OCI-M2 (cell line): ENCODE results near the gene AREL1.

Experiments used
- DNase-seq: peaks from one replicate; lab custom pipeline; 2025; ENCODE audit not compliant: unreplicated experiment; lab: John Stamatoyannopoulos, UW

AREL1 gene

GRCh38 chr14:74660863-74661262, 52.0 kb downstream of the AREL1 start:
- no peak for DNase-seq

DNA sequence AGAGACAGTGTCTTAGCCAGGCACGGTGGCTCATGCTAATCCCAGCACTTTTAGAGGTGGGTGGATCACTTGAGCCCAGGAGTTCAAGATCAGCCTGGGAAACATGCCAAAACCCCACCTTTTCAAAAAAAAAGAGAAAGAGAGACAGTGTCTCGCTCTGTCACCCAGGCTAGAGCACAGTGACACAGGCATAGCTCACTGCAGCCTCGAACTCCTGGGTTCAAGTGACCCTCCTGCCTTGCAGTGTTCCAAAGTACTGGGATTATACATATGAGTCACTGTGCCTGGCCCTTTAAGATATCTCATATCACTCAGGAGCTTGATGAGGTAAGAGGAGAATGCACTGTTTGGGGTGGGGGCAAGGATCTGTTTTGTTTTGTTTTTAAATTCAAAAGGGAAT, 52.7 kb downstream of the AREL1 start:
- no peak for DNase-seq

DNA sequence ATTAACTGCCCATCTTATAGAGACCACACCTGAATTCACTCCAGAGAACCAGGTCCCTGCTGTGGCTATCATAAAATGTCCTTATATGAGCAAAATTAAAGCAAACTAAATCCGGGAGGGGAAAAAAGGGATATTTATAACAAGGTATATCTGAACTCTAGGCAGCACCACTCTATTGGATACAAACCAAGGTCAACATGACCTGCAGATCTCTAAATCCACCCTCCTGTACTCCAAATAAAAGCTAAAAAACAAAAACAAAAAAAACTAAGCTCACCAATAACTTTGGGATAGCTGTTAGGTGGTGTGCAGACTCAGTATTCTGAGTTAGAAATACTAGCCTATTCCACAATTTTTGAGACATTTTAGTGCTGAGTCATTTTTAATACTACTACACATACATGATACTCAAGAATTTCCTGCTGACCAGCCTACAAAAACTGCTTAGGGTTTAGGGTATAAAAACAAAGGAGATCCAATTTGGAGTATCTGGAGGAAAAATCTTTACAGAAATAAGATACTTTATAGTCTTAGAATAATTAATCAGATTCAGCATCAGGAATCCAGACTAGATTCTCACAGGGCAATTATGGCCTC, 54.2 kb downstream of the AREL1 start:
- DNase-seq, result no peak

DNA sequence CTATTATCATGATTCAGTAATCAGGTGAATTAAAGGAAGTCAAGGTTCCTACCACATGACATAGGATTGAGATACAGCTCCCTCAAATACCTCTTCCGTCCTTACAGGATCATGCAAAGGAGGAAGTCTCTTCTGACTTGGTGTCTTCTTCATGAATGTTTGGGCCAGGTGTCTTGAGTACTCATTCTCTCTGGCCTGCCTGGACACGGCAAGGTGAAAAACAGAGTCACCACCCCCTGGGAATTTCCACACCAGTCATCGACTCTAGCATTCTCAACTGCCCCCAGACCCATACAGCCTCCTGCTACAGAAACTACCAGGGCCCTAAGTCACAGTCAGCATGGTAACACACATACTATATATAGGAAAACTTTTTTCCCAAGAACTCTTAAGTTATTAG, 55.9 kb downstream of the AREL1 start:
- no peak for DNase-seq

DNA sequence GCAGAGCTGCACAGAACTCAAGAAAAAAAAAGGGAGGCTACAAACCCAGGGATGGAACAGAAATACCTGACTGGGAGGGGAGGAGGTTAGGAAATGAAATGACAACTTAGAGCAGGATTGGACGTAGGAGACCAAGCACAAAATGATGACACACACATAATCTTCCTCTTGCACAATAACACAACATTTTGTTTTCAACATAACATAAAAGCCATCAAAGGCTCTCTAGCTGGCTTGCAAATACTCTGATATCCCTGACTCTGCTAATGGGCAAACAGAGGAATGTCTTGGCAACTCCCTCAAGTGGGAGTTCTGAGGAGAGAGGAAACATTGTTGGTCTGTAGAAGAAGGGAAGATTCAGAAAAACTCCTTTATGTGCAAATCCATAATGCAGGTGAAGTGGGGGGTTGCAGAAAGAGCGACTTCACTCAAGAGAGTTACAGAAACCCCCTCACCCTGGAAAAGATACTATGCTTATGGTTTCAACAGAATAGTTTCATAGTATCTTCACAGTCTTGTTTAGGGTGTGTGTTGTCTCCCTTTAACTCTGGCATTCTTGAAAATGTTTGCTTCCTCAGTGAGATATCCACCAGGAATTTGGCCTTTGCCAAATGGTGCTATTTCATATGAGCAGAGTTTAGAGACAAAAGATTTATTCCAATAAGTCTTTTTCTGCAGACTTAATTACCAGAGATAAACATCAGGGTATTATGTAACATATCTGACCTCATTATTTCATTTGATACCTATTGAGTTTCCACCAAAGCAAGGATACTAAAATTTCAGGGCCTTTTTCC, 57.1 kb downstream of the AREL1 start:
- no peak for DNase-seq

- no peak for DNase-seq
These were observed 57.9 kb downstream of the AREL1 start for GRCh38 chr14:74654931-74655330.

DNA sequence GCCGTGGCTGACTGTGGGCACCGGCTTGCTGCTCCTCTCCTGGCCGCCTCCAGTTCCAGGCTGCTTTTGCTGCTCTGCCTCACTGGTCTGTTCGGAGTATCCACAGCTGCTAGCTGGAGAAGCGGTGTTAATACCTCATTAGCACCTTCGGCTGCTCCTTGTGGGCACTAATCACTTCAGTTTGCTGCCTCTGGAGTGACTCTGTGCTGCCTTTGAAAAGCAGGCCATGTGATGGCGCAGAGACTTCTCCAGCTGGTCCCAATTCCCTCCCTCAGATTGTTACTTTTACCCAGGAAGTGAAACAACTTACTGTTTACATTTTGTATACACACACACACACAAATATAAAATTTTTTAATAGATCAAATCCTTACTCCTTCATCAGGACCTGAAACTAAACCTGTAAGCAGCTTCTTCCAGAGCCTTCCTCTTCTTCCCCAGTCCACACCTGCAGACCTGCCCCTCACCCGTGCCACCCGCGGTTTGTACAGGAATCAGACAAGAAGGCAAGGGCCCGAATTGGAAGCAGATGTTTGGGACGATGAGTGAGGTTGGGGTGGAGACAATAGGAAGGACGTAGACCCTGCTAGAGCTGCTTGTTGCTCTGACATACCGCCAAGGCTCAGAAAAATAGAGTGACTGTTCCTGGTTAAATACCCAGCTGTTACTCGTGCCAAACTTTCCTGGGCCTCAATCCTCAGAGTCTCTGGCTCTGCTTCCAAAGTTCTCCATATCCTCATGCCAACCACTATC, 59.3 kb downstream of the AREL1 start:
- no peak for DNase-seq

- no peak for DNase-seq
These were observed 60.3 kb downstream of the AREL1 start for GRCh38 chr14:74652541-74652940.

GRCh38 chr14:74650927-74651686, 61.8 kb downstream of the AREL1 start:
- DNase-seq, result no peak

DNA sequence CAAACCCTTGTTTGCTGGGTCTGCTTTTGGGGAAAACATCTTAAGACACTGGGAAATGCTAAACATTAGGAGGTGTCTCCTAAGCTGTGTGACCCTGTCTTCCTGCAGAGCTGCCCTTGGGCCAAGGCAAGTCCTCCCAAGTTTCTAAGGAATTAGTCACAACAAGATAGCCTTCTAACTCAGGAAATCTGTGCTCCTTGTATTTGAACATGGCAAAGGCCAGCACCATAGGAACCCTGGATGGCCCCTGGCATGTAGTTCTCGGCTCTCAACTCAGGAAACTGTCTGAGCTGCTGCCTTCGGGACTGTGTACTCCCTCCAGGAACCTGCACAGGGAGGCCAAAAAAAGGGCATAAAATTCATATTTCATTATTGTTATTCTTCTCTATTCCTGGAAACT, 63.2 kb downstream of the AREL1 start:
- DNase-seq, result no peak

GRCh38 chr14:74649167-74649566, 63.7 kb downstream of the AREL1 start:
- DNase-seq, result no peak

GRCh38 chr14:74648601-74649000, 64.3 kb downstream of the AREL1 start:
- DNase-seq, result no peak

DNA sequence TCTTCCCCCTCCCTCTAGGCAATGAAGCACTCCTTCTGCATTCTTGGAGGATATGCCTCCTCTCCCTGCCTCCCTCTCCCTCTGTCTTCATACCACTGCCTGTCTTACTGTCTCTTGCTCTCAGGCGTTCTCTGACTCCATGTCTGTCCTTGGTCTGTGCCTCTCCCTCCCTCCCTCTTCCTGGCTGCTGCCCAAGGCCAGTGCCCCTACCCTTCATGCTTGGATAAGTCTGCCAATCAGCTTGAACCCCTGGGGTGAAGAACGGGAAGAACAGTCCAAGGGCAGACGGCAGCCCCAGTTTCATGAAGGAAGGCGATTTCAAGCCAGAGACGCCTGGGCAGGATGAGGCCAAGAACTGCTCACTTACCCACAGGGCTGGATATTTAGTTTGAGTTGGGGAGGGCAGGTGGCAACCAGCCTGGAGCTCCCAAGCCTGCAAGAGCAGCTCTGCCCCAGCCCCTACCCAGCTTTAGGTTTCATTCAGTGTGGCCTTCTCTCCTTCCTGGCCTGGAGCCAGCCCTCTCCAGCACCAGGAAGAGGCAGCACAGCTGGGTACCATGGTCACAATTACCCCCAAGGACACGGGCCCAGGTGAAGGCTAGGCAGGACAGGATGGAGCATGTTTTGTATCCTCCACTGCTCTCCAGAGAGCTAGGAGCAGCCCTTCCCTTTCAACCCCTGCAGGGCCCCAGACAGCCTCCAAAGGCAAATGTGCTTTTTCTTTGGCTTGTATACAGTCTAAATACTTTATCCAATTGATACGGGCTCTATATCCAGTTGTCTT, 65.0 kb downstream of the AREL1 start:
- DNase-seq, result no peak

- DNase-seq, result no peak
These were observed 65.7 kb downstream of the AREL1 start for GRCh38 chr14:74647061-74647677.

- no peak for DNase-seq
These were observed 67.0 kb downstream of the AREL1 start for GRCh38 chr14:74645756-74646470.

- no peak for DNase-seq
These were observed 67.6 kb downstream of the AREL1 start for GRCh38 chr14:74645244-74645643.

- no peak for DNase-seq
These were observed 71.1 kb downstream of the AREL1 start for GRCh38 chr14:74641601-74642391.

DNA sequence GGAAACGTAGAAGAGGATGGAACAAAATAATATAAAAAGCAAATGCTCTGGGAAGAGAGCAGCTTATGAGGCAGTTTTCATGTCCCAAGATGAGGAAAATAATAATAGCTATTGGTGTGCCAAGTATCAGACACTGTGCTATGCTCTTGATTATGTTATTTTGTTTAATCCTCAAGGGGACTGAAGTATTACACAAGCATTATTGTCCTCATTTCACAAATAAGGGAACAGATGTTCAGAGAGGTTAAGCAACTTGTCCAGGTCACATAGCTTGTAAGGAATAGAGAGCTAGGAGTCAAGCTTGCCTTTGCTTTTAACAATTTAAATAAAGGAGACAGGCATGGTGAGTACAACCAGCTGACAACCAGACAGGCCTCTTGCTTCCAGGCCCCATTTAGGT, 73.9 kb downstream of the AREL1 start:
- no peak for DNase-seq

- no peak for DNase-seq
These were observed 74.8 kb downstream of the AREL1 start for GRCh38 chr14:74638066-74638465.
